Progenitor cell of endocrine pancreas (in vitro differentiated cells): ENCODE results near the gene ACAD10. TPM values are rescaled to one million over a fixed set of nuclear protein-coding genes. Genes with fewer than 3 reads are reported as not detected.

Experiments
- DNase-seq: peaks from one replicate; pipeline ENCODE4 v3.0.0; 2021; ENCODE audit warnings: low spot score; ENCODE audit not compliant: unreplicated experiment
- H3K27ac Mint-ChIP-seq: 2 replicates; pipeline ENCODE4 v1.8.0; 2021; ENCODE audit warnings: mild to moderate bottlenecking, moderate library complexity, mixed read lengths
- H3K27me3 Mint-ChIP-seq: 2 replicates; pipeline ENCODE4 v1.8.0; 2021; ENCODE audit warnings: mixed read lengths
- H3K36me3 Mint-ChIP-seq: 2 replicates; pipeline ENCODE4 v1.8.0; 2022; ENCODE audit warnings: mixed read lengths; ENCODE audit not compliant: insufficient read depth
- H3K4me1 Mint-ChIP-seq: 2 replicates; pipeline ENCODE4 v1.8.0; 2021; ENCODE audit warnings: low read depth, mixed read lengths
- H3K4me3 Mint-ChIP-seq: 2 replicates; pipeline ENCODE4 v1.8.0; 2021; ENCODE audit warnings: low read depth, mild to moderate bottlenecking, moderate library complexity, mixed read lengths
- H3K9me3 Mint-ChIP-seq: 2 replicates; pipeline ENCODE4 v1.8.0; 2021; ENCODE audit warnings: low read depth, mixed read lengths
- long read RNA-seq: library from polyadenylated mRNA; unstranded; transcript quantifications from one replicate; pipeline ENCODE4 v2.0.0, GENCODE V29; 2020
- total RNA-seq: library from RNA; stranded (reverse); gene quantifications from 2 replicates; pipeline ENCODE4 v1.2.1, GENCODE V29; 2021
- TF ChIP-seq, protein P1 (sequence below): fragments of 200-600 bp; sonication (generic); IDR thresholded peaks from one replicate; pipeline ENCODE4 v1.5.0; 2021; ENCODE audit warnings: antibody characterized with exemption, mild to moderate bottlenecking; ENCODE audit not compliant: unreplicated experiment

Gene ACAD10
- total RNA-seq, result 59.4 and 62.3 TPM in 2 replicates
- long read RNA-seq, full-length matches to known transcripts, result 22 of 82 reads
- long read RNA-seq, partial matches to known transcripts, result 11 of 82 reads
- long read RNA-seq, other reads (novel, unspliced or antisense), result 49 of 82 reads

DNA sequence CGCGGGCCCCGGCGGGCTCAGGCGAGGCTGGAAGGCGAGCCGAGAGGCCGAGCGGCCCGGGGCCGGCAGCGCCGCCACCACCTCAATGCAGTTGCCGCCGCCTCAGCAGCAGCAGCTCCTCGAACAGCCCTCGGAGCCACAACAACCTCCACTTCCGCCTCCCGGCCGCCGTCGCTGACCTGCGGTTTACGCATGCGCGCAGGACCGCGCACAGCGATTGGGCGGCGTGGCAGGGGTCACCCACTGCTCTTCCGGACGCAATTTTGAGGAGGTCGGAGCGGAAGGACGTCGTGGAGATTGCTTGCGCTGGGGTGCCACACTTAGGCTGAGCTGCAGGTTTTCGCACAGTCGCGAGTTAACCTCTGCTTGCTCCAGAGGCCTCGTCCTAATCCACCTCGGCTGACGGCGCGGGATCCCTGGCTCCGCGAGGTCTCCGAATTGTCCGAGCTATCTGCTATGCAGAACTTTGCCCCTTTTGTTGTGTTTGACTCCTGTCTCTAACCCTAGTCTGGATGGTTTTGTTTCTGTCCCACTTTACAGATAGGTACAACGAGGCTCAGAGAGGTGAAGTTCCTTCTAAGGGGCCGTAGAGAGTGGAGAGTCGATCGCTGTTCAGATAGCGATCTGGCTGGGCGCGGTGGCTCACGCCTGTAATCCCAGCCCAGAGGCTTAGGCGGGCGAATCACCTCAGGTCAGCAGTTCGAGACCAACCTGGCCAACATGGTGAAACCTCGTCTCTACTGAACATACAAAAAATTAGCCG lies at the start of gene ACAD10, which contains the start of gene BRAP:
ACAD10 (plus strand) TSS at position 243 of the 763 bp plus-strand sequence. CDS start 6,657 bp downstream, outside the sequence.
BRAP (minus strand) TSS at position 146 of the 763 bp plus-strand sequence. CDS start 164 bp downstream, outside the sequence.
- Mint-ChIP-seq H3K4me3 (peak within 1 kb of the TSS; percentile 97), H3K27me3 (no peaks in the 10 kb centered on the region), H3K9me3 (no peaks in the 10 kb centered on the region), H3K36me3 (peaks cover 10% of the 10 kb centered on the region), H3K27ac (peak within 1 kb of the TSS; percentile 99), H3K4me1 (peaks cover 23% of the 10 kb centered on the region)
- peak; percentile 89 for DNase-seq
- TF ChIP-seq, protein P1, sequence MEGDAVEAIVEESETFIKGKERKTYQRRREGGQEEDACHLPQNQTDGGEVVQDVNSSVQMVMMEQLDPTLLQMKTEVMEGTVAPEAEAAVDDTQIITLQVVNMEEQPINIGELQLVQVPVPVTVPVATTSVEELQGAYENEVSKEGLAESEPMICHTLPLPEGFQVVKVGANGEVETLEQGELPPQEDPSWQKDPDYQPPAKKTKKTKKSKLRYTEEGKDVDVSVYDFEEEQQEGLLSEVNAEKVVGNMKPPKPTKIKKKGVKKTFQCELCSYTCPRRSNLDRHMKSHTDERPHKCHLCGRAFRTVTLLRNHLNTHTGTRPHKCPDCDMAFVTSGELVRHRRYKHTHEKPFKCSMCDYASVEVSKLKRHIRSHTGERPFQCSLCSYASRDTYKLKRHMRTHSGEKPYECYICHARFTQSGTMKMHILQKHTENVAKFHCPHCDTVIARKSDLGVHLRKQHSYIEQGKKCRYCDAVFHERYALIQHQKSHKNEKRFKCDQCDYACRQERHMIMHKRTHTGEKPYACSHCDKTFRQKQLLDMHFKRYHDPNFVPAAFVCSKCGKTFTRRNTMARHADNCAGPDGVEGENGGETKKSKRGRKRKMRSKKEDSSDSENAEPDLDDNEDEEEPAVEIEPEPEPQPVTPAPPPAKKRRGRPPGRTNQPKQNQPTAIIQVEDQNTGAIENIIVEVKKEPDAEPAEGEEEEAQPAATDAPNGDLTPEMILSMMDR, result no peak

DNA sequence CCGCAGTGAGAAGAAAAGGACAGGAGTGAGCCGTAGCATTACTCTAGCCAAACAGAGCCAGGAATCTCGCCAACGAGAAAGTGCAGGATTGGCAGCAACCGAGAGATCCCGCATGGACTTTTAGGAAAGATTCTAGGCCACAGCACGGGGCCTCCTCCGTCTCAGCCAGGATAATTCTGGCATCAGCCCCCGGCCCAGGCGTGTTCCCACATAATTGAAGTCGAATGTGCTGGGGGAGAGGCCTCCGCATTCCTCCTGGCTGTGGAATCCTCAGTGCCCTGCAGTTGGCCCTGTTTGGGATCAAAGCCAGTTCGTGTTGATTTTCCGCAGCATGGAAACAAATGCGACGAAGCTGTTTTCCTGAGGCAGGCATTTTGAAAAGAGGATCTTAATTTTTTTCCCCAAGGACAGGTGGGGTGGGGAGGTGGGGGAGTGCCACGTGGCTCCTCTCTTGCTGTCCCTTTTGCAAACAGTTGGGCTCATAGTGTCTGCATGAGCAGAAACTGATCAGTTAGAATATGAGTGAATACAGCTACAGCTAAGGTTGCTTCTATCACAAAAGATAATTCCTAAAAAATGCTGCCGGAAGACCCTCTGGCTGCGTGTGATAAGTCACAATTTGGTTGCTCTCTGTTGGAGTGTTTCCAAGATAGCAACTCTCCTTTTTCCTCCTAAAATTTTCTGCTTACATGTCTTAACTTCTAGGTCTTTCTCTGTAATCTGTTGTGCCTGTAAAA lies 49.5 kb upstream of the ACAD10 start:
- TF ChIP-seq, protein P1, result no peak
- no peak overlapping the region for H3K4me3 Mint-ChIP-seq
- peaks cover 12% of the 10 kb centered on the region for H3K4me1 Mint-ChIP-seq
- H3K27ac Mint-ChIP-seq, result peak overlapping the region; percentile 76
- peaks cover 1% of the 10 kb centered on the region for H3K36me3 Mint-ChIP-seq
- H3K9me3 Mint-ChIP-seq, result no peaks in the 10 kb centered on the region
- H3K27me3 Mint-ChIP-seq, result no peaks in the 10 kb centered on the region
- DNase-seq, result no peak

- Mint-ChIP-seq H3K27ac (no peak overlapping the region), H3K36me3 (peaks cover 1% of the 10 kb centered on the region), H3K4me3 (no peak overlapping the region), H3K9me3 (no peaks in the 10 kb centered on the region), H3K4me1 (peaks cover 15% of the 10 kb centered on the region), H3K27me3 (no peaks in the 10 kb centered on the region)
- DNase-seq, result no peak
- TF ChIP-seq, protein P1, result no peak
Measured at GRCh38 chr12:111638556-111638955, 47.3 kb upstream of the ACAD10 start.

DNA sequence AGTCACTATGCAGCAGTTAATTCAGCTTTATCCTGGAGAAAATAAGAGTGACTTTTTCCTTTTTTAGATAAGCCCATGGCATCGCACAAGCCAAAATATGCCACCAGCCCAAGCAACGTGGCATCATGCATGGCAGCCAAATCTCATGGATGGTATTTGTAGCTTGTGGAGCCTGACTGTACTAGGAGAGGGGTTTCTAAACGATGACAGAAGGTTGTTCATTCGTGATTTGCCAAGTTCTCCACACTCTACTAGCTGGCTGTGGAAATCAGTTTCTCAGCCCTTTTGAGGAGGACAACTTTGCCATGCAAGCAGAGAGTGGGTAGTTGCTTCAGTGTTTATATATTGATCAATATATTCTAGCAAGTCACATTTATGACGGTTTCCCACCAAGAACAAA lies 45.3 kb upstream of the ACAD10 start:
- H3K27me3 Mint-ChIP-seq, result no peaks in the 10 kb centered on the region
- TF ChIP-seq, protein P1, result no peak
- H3K36me3 Mint-ChIP-seq, result peaks cover 8% of the 10 kb centered on the region
- no peak overlapping the region for H3K27ac Mint-ChIP-seq
- H3K4me1 Mint-ChIP-seq, result peaks cover 18% of the 10 kb centered on the region
- H3K4me3 Mint-ChIP-seq, result no peak overlapping the region
- no peaks in the 10 kb centered on the region for H3K9me3 Mint-ChIP-seq
- DNase-seq, result no peak
